ENCODE measurements around the gene MORF4L1.
A peak's percentile ranks its signal among the peaks of the same experiment; 100 is the strongest.

- TF ChIP-seq, protein P1, sequence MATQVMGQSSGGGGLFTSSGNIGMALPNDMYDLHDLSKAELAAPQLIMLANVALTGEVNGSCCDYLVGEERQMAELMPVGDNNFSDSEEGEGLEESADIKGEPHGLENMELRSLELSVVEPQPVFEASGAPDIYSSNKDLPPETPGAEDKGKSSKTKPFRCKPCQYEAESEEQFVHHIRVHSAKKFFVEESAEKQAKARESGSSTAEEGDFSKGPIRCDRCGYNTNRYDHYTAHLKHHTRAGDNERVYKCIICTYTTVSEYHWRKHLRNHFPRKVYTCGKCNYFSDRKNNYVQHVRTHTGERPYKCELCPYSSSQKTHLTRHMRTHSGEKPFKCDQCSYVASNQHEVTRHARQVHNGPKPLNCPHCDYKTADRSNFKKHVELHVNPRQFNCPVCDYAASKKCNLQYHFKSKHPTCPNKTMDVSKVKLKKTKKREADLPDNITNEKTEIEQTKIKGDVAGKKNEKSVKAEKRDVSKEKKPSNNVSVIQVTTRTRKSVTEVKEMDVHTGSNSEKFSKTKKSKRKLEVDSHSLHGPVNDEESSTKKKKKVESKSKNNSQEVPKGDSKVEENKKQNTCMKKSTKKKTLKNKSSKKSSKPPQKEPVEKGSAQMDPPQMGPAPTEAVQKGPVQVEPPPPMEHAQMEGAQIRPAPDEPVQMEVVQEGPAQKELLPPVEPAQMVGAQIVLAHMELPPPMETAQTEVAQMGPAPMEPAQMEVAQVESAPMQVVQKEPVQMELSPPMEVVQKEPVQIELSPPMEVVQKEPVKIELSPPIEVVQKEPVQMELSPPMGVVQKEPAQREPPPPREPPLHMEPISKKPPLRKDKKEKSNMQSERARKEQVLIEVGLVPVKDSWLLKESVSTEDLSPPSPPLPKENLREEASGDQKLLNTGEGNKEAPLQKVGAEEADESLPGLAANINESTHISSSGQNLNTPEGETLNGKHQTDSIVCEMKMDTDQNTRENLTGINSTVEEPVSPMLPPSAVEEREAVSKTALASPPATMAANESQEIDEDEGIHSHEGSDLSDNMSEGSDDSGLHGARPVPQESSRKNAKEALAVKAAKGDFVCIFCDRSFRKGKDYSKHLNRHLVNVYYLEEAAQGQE (IDR thresholded peaks at IDR 0.05; ENCODE audit: insufficient read depth in 1 of 2, low read depth in 2 of 2, low read length in 2 of 2) = no peak
- TF ChIP-seq POLR2AphosphoS5 (IDR thresholded peaks at IDR 0.05; ENCODE audit: low read depth, low read length) = 0 out of 2 replicates have a peak, but pooled peaks have one; percentile 30
- no peak for TF ChIP-seq TAF1 (IDR thresholded peaks at IDR 0.05; ENCODE audit: borderline replicate concordance, insufficient read depth, low read length)
- TF ChIP-seq FOXP2 (optimal IDR thresholded peaks at IDR 0.05; ENCODE audit: borderline replicate concordance, extremely low read depth, extremely low read length, insufficient read depth) = no peak
- no peak for TF ChIP-seq SIN3A (IDR thresholded peaks at IDR 0.05; ENCODE audit: borderline replicate concordance, insufficient read depth, low read length)
Observed at GRCh38 chr15:78907577-78907976, 34.9 kb downstream of the MORF4L1 start.

All from PFSK-1 (cell line).